Fibroblast of skin of back (primary cell): Measurements from ENCODE around the gene LRRC75B.

Experiments
- DNase-seq: peaks from one replicate; pipeline ENCODE4 v3.0.0-alpha.2; 2013

Gene LRRC75B

GRCh38 chr22:24585461-24585860, 7.4 kb downstream of the LRRC75B start:
- no peak for DNase-seq

DNA sequence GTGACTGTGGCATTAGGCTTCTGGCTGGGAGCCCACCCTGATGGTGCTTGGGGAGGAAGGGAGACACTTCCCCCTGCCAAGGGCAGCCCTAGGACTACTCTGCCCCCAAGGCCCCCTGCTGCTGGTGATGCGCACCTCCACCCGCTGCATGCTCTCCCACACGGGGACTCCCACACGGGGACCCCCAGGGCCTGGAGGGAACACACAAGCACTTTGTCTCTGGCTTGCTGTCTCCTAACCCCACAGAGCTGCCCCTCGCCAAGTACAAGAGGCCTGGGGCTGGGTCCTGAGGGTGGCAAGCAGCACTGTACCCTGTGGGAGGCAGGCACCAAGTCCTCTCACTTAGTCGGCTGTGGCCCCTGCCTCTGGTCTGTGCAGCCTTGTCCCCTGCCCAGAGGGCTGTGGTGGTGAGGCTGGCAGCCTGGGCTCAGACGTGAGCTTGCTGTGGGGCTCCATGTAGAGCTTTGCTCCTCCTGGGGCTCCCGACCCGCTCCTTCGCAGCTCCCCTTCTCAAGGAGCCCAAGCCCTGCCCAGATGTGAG, 7.9 kb downstream of the LRRC75B start:
- no peak for DNase-seq

DNA sequence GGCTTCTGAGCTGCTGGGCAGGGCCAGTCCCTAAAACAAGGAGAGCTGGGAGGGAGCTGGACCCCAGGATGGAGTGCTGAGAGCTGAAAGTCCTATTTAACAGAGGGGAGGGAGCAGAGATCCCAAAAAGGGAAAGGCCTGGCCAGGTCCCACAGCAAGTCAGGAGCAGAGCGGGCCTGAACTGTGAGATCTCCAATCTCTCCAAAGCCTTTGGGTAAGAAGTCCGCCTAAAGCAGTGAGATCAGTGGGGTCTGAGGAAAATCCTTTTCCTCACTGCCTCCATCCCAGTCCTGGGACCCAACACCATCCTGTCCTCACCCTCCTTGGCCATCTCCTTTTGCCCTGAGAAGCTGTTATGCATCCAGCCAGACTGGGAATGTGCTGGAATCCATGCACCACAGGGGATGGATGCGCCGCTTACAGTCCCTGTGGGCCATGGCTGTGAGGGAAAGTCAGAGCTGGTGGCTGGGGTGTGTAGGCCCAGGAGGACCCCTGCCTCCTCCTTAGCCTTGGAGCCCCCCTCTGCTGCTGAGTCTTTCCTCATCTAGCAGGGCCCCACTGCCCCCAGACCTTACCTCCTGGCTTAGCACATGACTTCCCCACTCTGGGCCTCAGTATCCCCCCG, 8.6 kb downstream of the LRRC75B start:
- no peak for DNase-seq

DNA sequence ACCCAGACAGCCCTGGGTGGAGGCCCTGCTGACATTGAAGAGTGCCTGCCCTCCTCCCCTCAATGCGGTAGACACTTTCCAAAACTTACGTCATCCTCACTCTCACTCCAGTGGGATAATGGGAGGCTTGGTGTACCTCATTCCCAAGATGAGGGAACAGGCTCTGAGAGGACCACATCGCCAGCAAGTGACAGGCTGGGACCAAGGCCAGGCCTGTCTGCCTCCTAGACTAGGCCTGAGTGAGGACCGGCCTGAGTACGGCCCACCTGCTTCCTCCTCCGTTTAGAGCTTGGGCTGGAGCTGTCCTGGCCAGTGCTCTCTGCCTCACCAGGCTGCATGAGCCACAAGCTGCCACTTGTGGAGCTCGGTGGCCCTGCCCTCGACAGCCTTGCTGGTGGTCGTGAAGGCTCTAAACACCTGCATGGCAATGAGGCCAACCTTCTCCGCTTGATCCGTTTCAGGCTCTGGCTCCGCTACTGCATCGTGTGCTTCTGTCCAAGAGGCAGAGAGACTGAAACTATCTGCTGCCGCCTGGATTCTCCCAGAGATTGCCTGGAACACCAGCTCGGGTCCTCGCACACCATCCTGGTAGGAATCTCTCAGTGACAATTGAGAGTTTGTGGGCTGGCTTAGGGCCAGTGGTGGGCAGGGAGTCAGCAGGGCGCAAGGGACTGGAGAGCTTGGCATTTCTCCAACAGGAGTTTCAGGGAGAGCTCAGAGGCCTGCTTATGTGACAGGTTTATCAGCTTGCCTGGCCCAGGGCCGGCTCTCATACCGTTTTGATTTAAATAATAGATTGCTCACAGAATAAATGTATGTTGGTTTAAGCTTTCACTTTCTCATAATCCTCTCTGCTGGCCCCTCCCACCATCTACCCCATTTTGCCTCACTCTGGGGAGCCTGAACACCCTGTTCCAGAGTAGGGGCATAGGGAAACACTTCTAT, 9.4 kb downstream of the LRRC75B start:
- DNase-seq = peak; percentile 30

GRCh38 chr22:24582056-24582814, 10.6 kb downstream of the LRRC75B start:
- DNase-seq = no peak

GRCh38 chr22:24580276-24580675, 12.6 kb downstream of the LRRC75B start:
- DNase-seq = peak; percentile 63

DNA sequence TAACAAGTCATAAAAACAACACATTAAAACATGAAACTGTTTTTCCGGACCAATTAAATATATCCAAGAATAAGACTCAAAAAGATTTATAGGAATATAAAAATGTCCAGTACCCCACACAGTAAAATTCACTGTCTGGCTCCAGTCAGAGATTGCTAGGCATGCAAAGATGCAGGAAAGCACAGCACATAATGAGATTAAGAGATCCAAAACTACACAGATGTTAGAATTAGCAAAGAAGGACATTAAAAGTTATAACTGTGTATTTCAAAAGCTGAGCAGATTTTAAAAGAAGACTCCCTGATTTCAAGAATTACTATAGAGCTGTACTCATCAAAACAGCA, 13.6 kb downstream of the LRRC75B start:
- no peak for DNase-seq

DNA sequence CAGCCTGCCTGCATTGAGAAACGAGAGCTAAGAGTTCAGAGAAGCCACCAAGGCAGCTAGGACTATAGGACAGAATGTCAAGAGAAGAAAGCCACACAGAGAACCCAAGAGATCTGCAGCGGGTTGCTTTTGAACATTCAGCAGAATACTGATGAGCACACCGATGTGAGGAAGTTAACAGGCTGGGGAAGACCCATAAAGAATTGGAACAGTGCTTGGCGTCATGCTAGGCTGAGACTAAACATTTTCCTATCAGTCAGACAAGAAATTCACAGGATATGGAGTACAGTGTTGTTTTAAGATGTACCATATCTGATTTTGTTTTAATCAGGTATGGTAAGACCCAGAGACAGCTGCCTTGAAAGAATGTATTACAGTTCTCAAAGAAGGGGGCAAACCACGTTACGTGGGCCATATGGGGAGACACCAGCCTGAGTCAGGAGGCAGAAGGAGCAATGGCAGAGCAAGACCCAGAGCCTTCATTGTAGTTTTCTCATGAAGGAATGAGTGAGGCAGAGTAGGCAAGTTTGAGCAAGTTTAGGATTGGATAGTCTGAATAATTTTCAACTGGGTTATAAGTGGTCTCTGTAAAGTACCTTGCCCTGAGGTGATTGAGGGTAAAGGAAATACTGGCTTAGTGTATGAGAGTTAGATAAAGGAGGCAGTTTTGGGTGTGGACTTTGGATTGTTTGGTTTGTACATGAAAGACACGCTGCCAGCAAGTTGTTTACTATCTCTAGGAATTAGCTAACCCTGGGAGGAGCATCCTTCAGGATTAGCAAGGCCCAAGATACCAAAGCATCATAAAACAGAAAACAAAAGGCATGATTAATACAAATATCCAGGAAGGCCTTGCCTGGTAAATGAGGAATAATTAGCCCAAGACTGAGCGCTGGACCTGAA, 14.3 kb downstream of the LRRC75B start:
- DNase-seq = no peak

GRCh38 chr22:24576778-24577177, 16.1 kb downstream of the LRRC75B start:
- no peak for DNase-seq

- DNase-seq = no peak
Observed at GRCh38 chr22:24571266-24571665, 21.6 kb downstream of the LRRC75B start.

DNA sequence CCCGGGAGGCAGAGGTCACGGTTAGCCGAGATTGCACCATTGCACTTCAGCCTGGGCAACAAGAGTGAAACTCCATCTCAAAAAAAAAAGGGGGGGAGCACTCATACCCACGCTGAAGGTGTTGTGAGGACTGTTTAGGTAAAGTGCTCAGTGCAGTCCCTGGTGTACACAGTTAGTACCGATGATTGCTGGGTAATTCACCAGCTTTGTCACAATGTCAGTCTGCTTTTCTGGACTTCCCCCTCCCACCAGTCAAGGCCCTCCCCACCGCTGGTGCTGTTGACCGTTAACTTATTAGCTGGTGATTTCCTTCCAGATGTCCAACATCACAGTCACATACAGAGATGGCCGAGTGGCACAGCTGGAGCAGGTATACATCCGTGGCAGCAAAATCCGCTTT, 25.2 kb downstream of the LRRC75B start:
- DNase-seq = no peak

GRCh38 chr22:24566899-24567511, 25.9 kb downstream of the LRRC75B start:
- DNase-seq = no peak

GRCh38 chr22:24565077-24565476, 27.8 kb downstream of the LRRC75B start:
- DNase-seq = no peak

- DNase-seq = no peak
Observed at GRCh38 chr22:24564376-24565058, 28.4 kb downstream of the LRRC75B start.

DNA sequence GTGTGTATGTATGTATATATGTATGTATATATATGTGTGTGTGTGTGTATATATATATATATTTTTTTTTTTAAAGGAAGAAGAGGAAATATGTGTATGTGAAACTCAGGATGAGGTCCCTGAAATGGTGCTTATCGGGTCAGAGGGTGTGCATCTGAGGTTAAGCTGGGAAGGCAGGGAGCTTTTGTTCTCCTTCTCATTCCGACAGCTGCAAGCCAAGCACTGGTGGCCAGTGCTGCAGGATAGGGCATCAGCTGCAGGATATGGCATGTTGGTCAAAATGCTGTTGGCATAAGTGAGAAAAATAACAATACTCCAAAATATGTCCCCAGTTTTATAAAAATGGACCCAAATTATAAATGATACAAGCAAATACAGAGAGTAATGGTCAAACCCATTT, 29.6 kb downstream of the LRRC75B start:
- no peak for DNase-seq

DNA sequence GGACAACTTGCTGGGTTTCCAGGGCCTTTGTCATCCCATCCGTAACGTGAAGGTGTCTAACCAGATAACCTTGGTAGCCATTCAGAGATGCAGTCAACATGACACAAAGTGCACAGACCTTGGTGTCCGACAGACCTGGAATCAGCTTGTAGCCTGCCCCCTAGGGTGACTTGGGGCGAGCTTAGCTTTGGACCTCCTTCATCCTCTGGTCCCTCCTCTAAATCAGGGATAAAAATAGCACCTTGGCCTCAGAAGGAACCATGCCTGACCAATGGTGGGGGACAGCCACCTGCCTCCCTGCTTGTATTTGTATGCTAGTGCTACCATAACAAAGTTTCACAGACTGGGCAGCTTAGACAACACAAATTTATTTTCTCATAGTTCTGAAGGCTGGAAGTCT, 33.4 kb downstream of the LRRC75B start:
- no peak for DNase-seq

GRCh38 chr22:24555165-24556039, 37.5 kb downstream of the LRRC75B start, which contains the start of gene SNRPD3:
Gene SNRPD3 (plus strand): TSS chr22:24555999. CDS start chr22:24557675, 1,676 bp downstream.
- peak; percentile 98 for DNase-seq

- DNase-seq = peak; percentile 50
Observed at GRCh38 chr22:24554313-24555164, 38.3 kb downstream of the LRRC75B start, which contains the start of gene GUCD1. Gene GUCD1 (minus strand): TSS chr22:24555138. CDS start chr22:24554991, 147 bp downstream.
